ENCODE measurements around the gene IGFALS. TPM values are rescaled to one million over a fixed set of nuclear protein-coding genes. Genes with fewer than 3 reads are reported as not detected.

The IGFALS gene
- total RNA-seq, 1 experiment from 2014 or later: not detected

GRCh38 chr16:1810536-1810935, 17.0 kb upstream of the IGFALS start:
- CTCF ChIA-PET: no interaction called here
- POLR2A ChIA-PET (ENCODE audit: unreplicated experiment): no interaction called here
- no peak for DNase-seq
- TF ChIP-seq CTCF (conservative IDR thresholded peaks at IDR 0.05) (no peak), EZH2 (IDR thresholded peaks at IDR 0.05; ENCODE audit: low read depth) (no peak)
- H3K27ac ChIP-seq: no peak overlapping the region
- no peaks in the 10 kb centered on the region for H3K9me3 ChIP-seq (ENCODE audit: insufficient read depth, low read depth)
- H3K4me2 ChIP-seq: no peak overlapping the region
- BruUV-seq (replicated peaks): no TSS peak
- H3K36me3 ChIP-seq (ENCODE audit: low read depth): no peaks in the 10 kb centered on the region
- no peaks in the 10 kb centered on the region for H3K79me2 ChIP-seq (ENCODE audit: low read depth)
- no peak overlapping the region for H3K4me3 ChIP-seq
- no peaks in the 10 kb centered on the region for H3K9me2 ChIP-seq (ENCODE audit: insufficient read depth)
- no peaks in the 10 kb centered on the region for H3K4me1 ChIP-seq (replicated peaks; ENCODE audit: insufficient read depth)
- H4K20me1 ChIP-seq (ENCODE audit: insufficient read depth): no peaks in the 10 kb centered on the region
- peaks cover 9% of the 10 kb centered on the region; the same call in 1 of the 2 replicates for H3F3A ChIP-seq (ENCODE audit: insufficient read depth, low read depth)
- intact Hi-C loops (cut with micrococcal nuclease; ENCODE audit: unreplicated experiment): no loop called here
- no peak overlapping the region for H2AFZ ChIP-seq
- H3K27me3 ChIP-seq (ENCODE audit: insufficient read depth, low read depth): no peaks in the 10 kb centered on the region

GRCh38 chr16:1810106-1810505, 16.6 kb upstream of the IGFALS start:
- TF ChIP-seq EZH2 (IDR thresholded peaks at IDR 0.05; ENCODE audit: low read depth) (no peak), CTCF (conservative IDR thresholded peaks at IDR 0.05) (no peak)
- Histone ChIP-seq H3K4me1 (replicated peaks; ENCODE audit: insufficient read depth) (no peaks in the 10 kb centered on the region), H2AFZ (no peak overlapping the region), H3K4me3 (no peak overlapping the region), H3F3A (ENCODE audit: insufficient read depth, low read depth) (peaks cover 6% of the 10 kb centered on the region; the same call in 1 of the 2 replicates), H3K36me3 (ENCODE audit: low read depth) (no peaks in the 10 kb centered on the region), H3K27ac (no peak overlapping the region), H3K9me3 (ENCODE audit: insufficient read depth, low read depth) (no peaks in the 10 kb centered on the region), H3K79me2 (ENCODE audit: low read depth) (no peaks in the 10 kb centered on the region), H3K27me3 (ENCODE audit: insufficient read depth, low read depth) (no peaks in the 10 kb centered on the region), H3K4me2 (no peak overlapping the region), H3K9me2 (ENCODE audit: insufficient read depth) (no peaks in the 10 kb centered on the region), H4K20me1 (ENCODE audit: insufficient read depth) (no peaks in the 10 kb centered on the region)
- intact Hi-C loops (cut with micrococcal nuclease; ENCODE audit: unreplicated experiment): no loop called here
- no TSS peak for BruUV-seq (replicated peaks)
- DNase-seq: no peak
- ChIA-PET POLR2A (ENCODE audit: unreplicated experiment) (no interaction called here), CTCF (no interaction called here)

GRCh38 chr16:1809281-1809801, 15.8 kb upstream of the IGFALS start:
- CTCF ChIA-PET: no interaction called here
- no peak for TF ChIP-seq CTCF (conservative IDR thresholded peaks at IDR 0.05)
- TF ChIP-seq EZH2 (IDR thresholded peaks at IDR 0.05; ENCODE audit: low read depth): no peak
- no peaks in the 10 kb centered on the region for H3K9me3 ChIP-seq (ENCODE audit: insufficient read depth, low read depth)
- no peaks in the 10 kb centered on the region for H4K20me1 ChIP-seq (ENCODE audit: insufficient read depth)
- H2AFZ ChIP-seq: no peak overlapping the region
- no peaks in the 10 kb centered on the region for H3K27me3 ChIP-seq (ENCODE audit: insufficient read depth, low read depth)
- H3K4me1 ChIP-seq (replicated peaks; ENCODE audit: insufficient read depth): no peaks in the 10 kb centered on the region
- BruUV-seq (replicated peaks): no TSS peak
- POLR2A ChIA-PET (ENCODE audit: unreplicated experiment): no interaction called here
- H3K36me3 ChIP-seq (ENCODE audit: low read depth): no peaks in the 10 kb centered on the region
- DNase-seq: no peak
- peaks cover 6% of the 10 kb centered on the region; the same call in 1 of the 2 replicates for H3F3A ChIP-seq (ENCODE audit: insufficient read depth, low read depth)
- no peak overlapping the region for H3K4me3 ChIP-seq
- no peaks in the 10 kb centered on the region for H3K79me2 ChIP-seq (ENCODE audit: low read depth)
- intact Hi-C loops (cut with micrococcal nuclease; ENCODE audit: unreplicated experiment): no loop called here
- H3K27ac ChIP-seq: no peak overlapping the region
- no peak overlapping the region for H3K4me2 ChIP-seq
- no peaks in the 10 kb centered on the region for H3K9me2 ChIP-seq (ENCODE audit: insufficient read depth)
